CD14-positive monocyte (primary cell): ENCODE results near the gene QTRT2. TPM values are rescaled to one million over a fixed set of nuclear protein-coding genes. Genes with fewer than 3 reads are reported as not detected.

ENCODE experiments used
- DNase-seq, 3 donors: peaks; one replicate each; pipeline ENCODE4 v3.0.0-alpha.2; 2011 to 2022
- H2AFZ ChIP-seq: 2 replicates; pipeline ENCODE4 v1.6.0; 2012; ENCODE audit warnings: mild to moderate bottlenecking, low read depth, low read length, inconsistent platforms; ENCODE audit not compliant: insufficient read depth, poor library complexity, severe bottlenecking
- H3K27ac ChIP-seq, 2 donors: 1 replicate in 1 of 2; 2 replicates in 1 of 2; pipeline ENCODE4 v1.5.1; 2012 to 2013; ENCODE audit warnings: low read length in 2 of 2, control low read depth in 1 of 2, inconsistent platforms in 1 of 2, low read depth in 1 of 2, mild to moderate bottlenecking in 1 of 2
- H3K27me3 ChIP-seq, 2 donors: one replicate each; pipeline versions ENCODE4 v1.6.0 to v1.6.1; 2011 to 2013; ENCODE audit warnings: low read length in 2 of 2; ENCODE audit not compliant: control insufficient read depth in 2 of 2, insufficient read depth in 2 of 2
- H3K36me3 ChIP-seq, 2 donors: replicated peaks in 1 of 2; 1 replicate in 1 of 2; 2 replicates in 1 of 2; pipeline versions ENCODE4 v1.5.1 to v1.6.1; 2012 to 2013; ENCODE audit warnings: low read length in 2 of 2, control low read depth in 1 of 2, inconsistent platforms in 1 of 2, mild to moderate bottlenecking in 1 of 2; ENCODE audit not compliant: insufficient read depth in 2 of 2, control insufficient read depth in 1 of 2
- H3K4me1 ChIP-seq, 2 donors: 1 replicate in 1 of 2; 2 replicates in 1 of 2; pipeline versions ENCODE4 v1.5.1 to v1.6.1; 2012 to 2013; ENCODE audit warnings: low read length in 2 of 2, control low read depth in 1 of 2, inconsistent platforms in 1 of 2, mild to moderate bottlenecking in 1 of 2, moderate library complexity in 1 of 2; ENCODE audit not compliant: insufficient read depth in 2 of 2, control insufficient read depth in 1 of 2
- H3K4me2 ChIP-seq: replicated peaks from 2 replicates; pipeline ENCODE3; 2012; ENCODE audit warnings: low read length, moderate library complexity, mild to moderate bottlenecking; ENCODE audit not compliant: poor library complexity, severe bottlenecking; ENCODE audit errors: extremely low read depth
- H3K4me3 ChIP-seq, 3 experiments: fragments of 200-600 bp in 1 of 3; sonication (generic) in 1 of 3; replicated peaks in 1 of 3; 1 replicate in 2 of 3; 2 replicates in 1 of 3; pipeline ENCODE4 v1.5.1; 2011 to 2013; ENCODE audit warnings: low read length in 3 of 3, mild to moderate bottlenecking in 3 of 3, control low read depth in 2 of 3, low read depth in 2 of 3, inconsistent platforms in 1 of 3, moderate library complexity in 1 of 3
- H3K79me2 ChIP-seq: 2 replicates; pipeline ENCODE4 v1.6.0; 2012; ENCODE audit warnings: mild to moderate bottlenecking, control low read depth, inconsistent platforms, low read length, moderate library complexity; ENCODE audit not compliant: insufficient read depth
- H3K9ac ChIP-seq: 2 replicates; pipeline ENCODE4 v1.6.0; 2017; ENCODE audit warnings: low read length, mild to moderate bottlenecking; ENCODE audit not compliant: insufficient read depth, poor library complexity, severe bottlenecking
- H3K9me3 ChIP-seq, 2 donors: replicated peaks in 1 of 2; 1 replicate in 1 of 2; 2 replicates in 1 of 2; pipeline versions ENCODE4 v1.5.1 to v1.6.1; 2012 to 2013; ENCODE audit warnings: low read length in 2 of 2, control low read depth in 1 of 2; ENCODE audit not compliant: control insufficient read depth in 1 of 2, insufficient read depth in 1 of 2
- H4K20me1 ChIP-seq: 2 replicates; pipeline ENCODE4 v1.6.0; 2012; ENCODE audit warnings: mild to moderate bottlenecking, low read length, control low read depth, moderate library complexity; ENCODE audit not compliant: insufficient read depth
- H3K27ac Mint-ChIP-seq, 7 donors: one replicate each; pipeline ENCODE4 v1.8.0; 2020; ENCODE audit warnings: mild to moderate bottlenecking in 7 of 7, mixed read lengths in 7 of 7, moderate library complexity in 6 of 7, inconsistent platforms in 2 of 7
- H3K27me3 Mint-ChIP-seq, 3 donors: one replicate each; pipeline ENCODE4 v1.8.0; 2021 to 2022; ENCODE audit warnings: low read depth in 3 of 3, mild to moderate bottlenecking in 3 of 3, mixed read lengths in 3 of 3, moderate library complexity in 3 of 3, inconsistent platforms in 1 of 3
- H3K36me3 Mint-ChIP-seq, 2 donors: one replicate each; pipeline ENCODE4 v1.8.0; 2020; ENCODE audit warnings: mixed read lengths in 2 of 2, inconsistent platforms in 1 of 2, mild to moderate bottlenecking in 1 of 2
- H3K4me1 Mint-ChIP-seq: one replicate; pipeline ENCODE4 v1.8.0; 2020; ENCODE audit warnings: mild to moderate bottlenecking, mixed read lengths
- H3K4me3 Mint-ChIP-seq, 2 donors: one replicate each; pipeline ENCODE4 v1.8.0; 2020; ENCODE audit warnings: mild to moderate bottlenecking in 2 of 2, mixed read lengths in 2 of 2, moderate library complexity in 1 of 2
- H3K9me3 Mint-ChIP-seq, 7 donors: one replicate each; pipeline ENCODE4 v1.8.0; 2020 to 2022; ENCODE audit warnings: mixed read lengths in 7 of 7, mild to moderate bottlenecking in 6 of 7, moderate library complexity in 6 of 7, inconsistent platforms in 2 of 7
- WGBS: methylation state at CpG from one replicate; pipeline ENCODE4 v1.1.5; 2013; ENCODE audit warnings: missing lambda C conversion rate; ENCODE audit not compliant: insufficient coverage; 5-methylcytosine and 5-hydroxymethylcytosine counted together
- intact Hi-C, 2 donors: fragments of 100-400 bp; cut with micrococcal nuclease; formaldehyde crosslinking; loops; one replicate each; pipeline versions ENCODE4 v1.15.0 to v1.15.1; 2023
- polyA plus RNA-seq, 3 donors: library from polyadenylated mRNA; depleted of rRNA in 1 of 3; unstranded in 2 of 3; stranded (reverse) in 1 of 3; fragments of 300-500 nt in 2 of 3; fragments of >200 nt in 1 of 3; fragmentation: Illumina TruSeq in 2 of 3; gene quantifications; 1 replicate in 2 of 3; 2 replicates in 1 of 3; pipeline ENCODE4 v1.2.3, GENCODE V29; 2012 to 2021
- TF ChIP-seq, protein P1 (sequence below): fragments of 200-600 bp; IDR thresholded peaks from one replicate; pipeline ENCODE4 v1.8.0; 2022; ENCODE audit warnings: antibody characterized with exemption, mild to moderate bottlenecking

Gene QTRT2
- polyA plus RNA-seq, 3 donors: 14.5 to 16.7 (median 15.9) TPM

DNA sequence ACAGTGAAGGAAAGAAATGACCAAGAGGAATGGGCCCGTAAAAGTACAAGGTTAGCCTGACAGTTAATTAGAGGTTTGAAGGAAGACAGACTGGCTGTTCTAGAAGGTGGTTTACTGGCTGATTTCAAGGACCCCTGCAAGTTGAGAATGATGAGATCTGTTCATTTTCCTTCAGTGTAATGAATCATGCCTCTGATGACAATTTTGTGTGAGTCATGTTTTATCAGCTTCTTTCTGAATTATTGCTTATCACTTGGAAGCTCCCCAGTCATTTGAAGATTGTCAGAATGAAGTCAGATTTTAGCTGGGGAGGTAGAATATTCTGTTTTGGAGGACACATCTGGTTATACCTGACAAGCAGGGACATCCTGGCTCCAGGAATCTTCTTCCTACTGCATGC is 71.7 kb downstream of the QTRT2 start:
- H3K4me1 ChIP-seq: no peaks in the 10 kb centered on the region
- no peaks in the 10 kb centered on the region for H3K79me2 ChIP-seq
- H3K4me3 ChIP-seq: no peak overlapping the region
- intact Hi-C loops: no loop called here
- TF ChIP-seq, protein P1, sequence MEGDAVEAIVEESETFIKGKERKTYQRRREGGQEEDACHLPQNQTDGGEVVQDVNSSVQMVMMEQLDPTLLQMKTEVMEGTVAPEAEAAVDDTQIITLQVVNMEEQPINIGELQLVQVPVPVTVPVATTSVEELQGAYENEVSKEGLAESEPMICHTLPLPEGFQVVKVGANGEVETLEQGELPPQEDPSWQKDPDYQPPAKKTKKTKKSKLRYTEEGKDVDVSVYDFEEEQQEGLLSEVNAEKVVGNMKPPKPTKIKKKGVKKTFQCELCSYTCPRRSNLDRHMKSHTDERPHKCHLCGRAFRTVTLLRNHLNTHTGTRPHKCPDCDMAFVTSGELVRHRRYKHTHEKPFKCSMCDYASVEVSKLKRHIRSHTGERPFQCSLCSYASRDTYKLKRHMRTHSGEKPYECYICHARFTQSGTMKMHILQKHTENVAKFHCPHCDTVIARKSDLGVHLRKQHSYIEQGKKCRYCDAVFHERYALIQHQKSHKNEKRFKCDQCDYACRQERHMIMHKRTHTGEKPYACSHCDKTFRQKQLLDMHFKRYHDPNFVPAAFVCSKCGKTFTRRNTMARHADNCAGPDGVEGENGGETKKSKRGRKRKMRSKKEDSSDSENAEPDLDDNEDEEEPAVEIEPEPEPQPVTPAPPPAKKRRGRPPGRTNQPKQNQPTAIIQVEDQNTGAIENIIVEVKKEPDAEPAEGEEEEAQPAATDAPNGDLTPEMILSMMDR: no peak
- H2AFZ ChIP-seq: no peak overlapping the region
- Mint-ChIP-seq H3K27ac (no peak overlapping the region), H3K4me3 (no peak overlapping the region), H3K4me1 (no peaks in the 10 kb centered on the region), H3K36me3 (no peaks in the 10 kb centered on the region), H3K9me3 (peaks cover 0 to 2% (median 0%) of the 10 kb centered on the region in 7 donors), H3K27me3 (peaks cover 0 to 3% (median 2%) of the 10 kb centered on the region in 3 donors)
- H3K9ac ChIP-seq: no peak overlapping the region
- no peak for DNase-seq
- no peaks in the 10 kb centered on the region for H4K20me1 ChIP-seq
- H3K27ac ChIP-seq: no peak overlapping the region
- H3K4me2 ChIP-seq: no peak overlapping the region
- no peaks in the 10 kb centered on the region for H3K36me3 ChIP-seq
- WGBS: 100% methylated on average over 1 of the region's 1 CpG
- H3K9me3 ChIP-seq: no peaks in the 10 kb centered on the region
- no peaks in the 10 kb centered on the region for H3K27me3 ChIP-seq

DNA sequence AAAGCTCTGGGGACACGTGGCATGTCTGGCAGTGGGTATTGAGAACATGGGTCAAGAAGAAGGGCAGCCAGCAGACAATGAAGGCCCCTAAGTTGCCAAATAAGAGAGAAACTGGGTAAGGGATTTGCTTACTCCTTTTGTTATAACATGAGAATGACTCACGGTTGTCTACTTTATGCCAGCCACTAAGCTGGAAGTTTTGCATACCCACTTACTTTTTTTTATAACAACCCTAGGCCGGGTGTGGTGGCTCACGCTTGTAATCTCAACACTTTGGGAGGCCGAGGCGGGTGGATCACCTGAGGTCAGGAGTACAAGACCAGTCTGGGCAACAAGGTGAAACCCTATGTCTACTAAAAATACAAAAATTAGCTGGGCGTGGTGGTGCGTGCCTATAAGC is 72.3 kb downstream of the QTRT2 start:
- no peaks in the 10 kb centered on the region for H4K20me1 ChIP-seq

More for the DNA sequence above, 72.3 kb downstream of the QTRT2 start:
- Histone ChIP-seq H3K4me1 (no peaks in the 10 kb centered on the region), H3K36me3 (no peaks in the 10 kb centered on the region), H2AFZ (no peak overlapping the region), H3K4me2 (no peak overlapping the region), H3K79me2 (no peaks in the 10 kb centered on the region), H3K9me3 (no peaks in the 10 kb centered on the region), H3K4me3 (no peak overlapping the region), H3K9ac (no peak overlapping the region), H3K27ac (no peak overlapping the region), H3K27me3 (no peaks in the 10 kb centered on the region)
- Mint-ChIP-seq H3K36me3 (no peaks in the 10 kb centered on the region), H3K4me1 (no peaks in the 10 kb centered on the region), H3K27ac (no peak overlapping the region), H3K27me3 (peaks cover 0 to 3% (median 2%) of the 10 kb centered on the region in 3 donors), H3K4me3 (no peak overlapping the region), H3K9me3 (peaks cover 0 to 2% (median 0%) of the 10 kb centered on the region in 7 donors)
- 100% methylated on average over 4 of the region's 8 CpGs for WGBS
- TF ChIP-seq, protein P1: no peak
- intact Hi-C loops: no loop called here
- DNase-seq: no peak
